ENCODE measurements around the gene SKI. TPM values are rescaled to one million over a fixed set of nuclear protein-coding genes. Genes with fewer than 3 reads are reported as not detected.

The SKI gene
- total RNA-seq, 1 donor from 2014 or later: 110 TPM

- Mint-ChIP-seq H3K36me3 (peaks cover 3% of the 10 kb centered on the region), H3K9me3 (no peaks in the 10 kb centered on the region), H3K27me3 (ENCODE audit: low read depth) (no peaks in the 10 kb centered on the region), H3K4me3 (no peak overlapping the region), H3K27ac (no peak overlapping the region), H3K4me1 (peaks cover 41% of the 10 kb centered on the region)
- DNase-seq (ENCODE audit: low spot score in 2 of 2, unreplicated experiment in 2 of 2): no peak
- no peak for TF ChIP-seq CTCF (IDR thresholded peaks at IDR 0.05; ENCODE audit: unreplicated experiment)
Observed at GRCh38 chr1:2253797-2254480, 25.8 kb downstream of the SKI start.

GRCh38 chr1:2255047-2255419 lies 26.9 kb downstream of the SKI start:
- Mint-ChIP-seq H3K4me3 (no peak overlapping the region), H3K27me3 (ENCODE audit: low read depth) (no peaks in the 10 kb centered on the region), H3K27ac (no peak overlapping the region), H3K36me3 (peaks cover 3% of the 10 kb centered on the region), H3K4me1 (peaks cover 40% of the 10 kb centered on the region), H3K9me3 (no peaks in the 10 kb centered on the region)
- no peak for TF ChIP-seq CTCF (IDR thresholded peaks at IDR 0.05; ENCODE audit: unreplicated experiment)
- no peak for DNase-seq (ENCODE audit: low spot score in 2 of 2, unreplicated experiment in 2 of 2)

GRCh38 chr1:2255420-2256369 lies 27.6 kb downstream of the SKI start:
- no peak for TF ChIP-seq CTCF (IDR thresholded peaks at IDR 0.05; ENCODE audit: unreplicated experiment)
- no peak for DNase-seq (ENCODE audit: low spot score in 2 of 2, unreplicated experiment in 2 of 2)
- Mint-ChIP-seq H3K4me1 (peaks cover 39% of the 10 kb centered on the region), H3K36me3 (peaks cover 3% of the 10 kb centered on the region), H3K27ac (no peak overlapping the region), H3K4me3 (no peak overlapping the region), H3K27me3 (ENCODE audit: low read depth) (no peaks in the 10 kb centered on the region), H3K9me3 (no peaks in the 10 kb centered on the region)

GRCh38 chr1:2256435-2257244 lies 28.5 kb downstream of the SKI start:
- no peak for DNase-seq (ENCODE audit: low spot score in 2 of 2, unreplicated experiment in 2 of 2)
- H3K27me3 Mint-ChIP-seq (ENCODE audit: low read depth): no peaks in the 10 kb centered on the region
- H3K9me3 Mint-ChIP-seq: no peaks in the 10 kb centered on the region
- TF ChIP-seq CTCF (IDR thresholded peaks at IDR 0.05; ENCODE audit: unreplicated experiment): no peak
- peaks cover 31% of the 10 kb centered on the region for H3K4me1 Mint-ChIP-seq
- peaks cover 8% of the 10 kb centered on the region for H3K36me3 Mint-ChIP-seq
- no peak overlapping the region for H3K4me3 Mint-ChIP-seq
- peak overlapping the region; percentile 89 for H3K27ac Mint-ChIP-seq

GRCh38 chr1:2257245-2257627 lies 29.1 kb downstream of the SKI start:
- peaks cover 8% of the 10 kb centered on the region for H3K36me3 Mint-ChIP-seq
- H3K9me3 Mint-ChIP-seq: no peaks in the 10 kb centered on the region
- H3K27me3 Mint-ChIP-seq (ENCODE audit: low read depth): no peaks in the 10 kb centered on the region
- TF ChIP-seq CTCF (IDR thresholded peaks at IDR 0.05; ENCODE audit: unreplicated experiment): no peak
- H3K4me3 Mint-ChIP-seq: no peak overlapping the region
- H3K4me1 Mint-ChIP-seq: peaks cover 25% of the 10 kb centered on the region
- peak overlapping the region; percentile 89 for H3K27ac Mint-ChIP-seq
- DNase-seq (ENCODE audit: low spot score in 2 of 2, unreplicated experiment in 2 of 2): no peak
